HUDEP-2 (cell line): ENCODE data around the gene RPS10.
"Not testable (repeated sequence)": the region's sequence is repeated elsewhere in the genome, so short reads cannot be mapped to it uniquely, and the experiment has no call there.

ENCODE experiments used
- DNase-seq, 76 experiments: peaks; one replicate each; lab custom pipeline; 2025; ENCODE audit not compliant: unreplicated experiment in 76 of 76; lab: John Stamatoyannopoulos, UW

Gene RPS10

GRCh38 chr6:34374508-34374907, 51.4 kb downstream of the RPS10 start:
- DNase-seq, result no peak

GRCh38 chr6:34374069-34374468, 51.8 kb downstream of the RPS10 start:
- DNase-seq, result no peak

GRCh38 chr6:34373511-34373910, 52.4 kb downstream of the RPS10 start:
- DNase-seq, result no peak

GRCh38 chr6:34371865-34372264, 54.0 kb downstream of the RPS10 start:
- DNase-seq, result not testable (repeated sequence)

GRCh38 chr6:34370361-34370760, 55.5 kb downstream of the RPS10 start:
- DNase-seq, result no peak

- no peak for DNase-seq
Observed at GRCh38 chr6:34369385-34369784, 56.5 kb downstream of the RPS10 start.
